SK-N-DZ (cell line): ENCODE results near the gene ALOXE3.
A peak's percentile ranks its signal among the peaks of the same experiment; 100 is the strongest.

Experiments
- DNase-seq: peaks from one replicate; pipeline ENCODE4 v3.0.0-alpha.2; 2015; ENCODE audit warnings: low spot score

The ALOXE3 gene

GRCh38 chr17:8154608-8155155 is 36.4 kb upstream of the ALOXE3 start:
- no peak for DNase-seq

GRCh38 chr17:8153957-8154607 is 35.8 kb upstream of the ALOXE3 start:
- DNase-seq = peak; percentile 88

- peak; percentile 86 for DNase-seq
These were observed 35.2 kb upstream of the ALOXE3 start for GRCh38 chr17:8153525-8153956.

GRCh38 chr17:8153031-8153451 is 34.7 kb upstream of the ALOXE3 start:
- no peak for DNase-seq

GRCh38 chr17:8152112-8152775 is 33.9 kb upstream of the ALOXE3 start, which contains the start of gene PER1:
PER1 (minus strand) TSS chr17:8152404; CDS start chr17:8150706, 1,698 bp downstream.
- DNase-seq = peak; percentile 99

GRCh38 chr17:8151641-8152111 is 33.4 kb upstream of the ALOXE3 start:
- DNase-seq = no peak

DNA sequence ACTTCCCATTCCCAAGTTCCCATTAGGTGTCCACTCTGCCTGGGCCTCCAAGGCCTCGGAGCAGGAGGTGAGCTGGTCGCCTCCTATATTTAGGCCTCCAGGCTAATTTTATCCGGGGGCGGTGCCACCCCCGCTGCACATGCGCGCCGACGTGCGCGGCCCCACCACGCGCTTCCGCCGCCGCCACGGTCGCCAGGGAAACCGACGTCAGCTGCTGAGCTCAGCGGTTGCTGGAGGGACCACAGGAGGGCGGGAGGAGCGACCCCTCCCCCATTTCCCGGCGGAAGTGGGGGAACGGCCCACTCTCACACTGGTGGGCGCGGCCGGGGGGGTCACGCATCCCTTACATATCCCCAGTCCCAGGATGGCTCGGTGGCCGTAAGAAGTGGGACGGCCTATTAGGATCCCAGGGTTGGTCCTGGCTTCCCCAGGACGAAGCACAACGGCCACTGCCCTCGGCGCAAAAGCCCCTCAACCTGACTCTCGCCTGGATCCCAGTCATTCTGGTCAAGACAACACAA is 32.9 kb upstream of the ALOXE3 start:
- DNase-seq = peak; percentile 86

DNA sequence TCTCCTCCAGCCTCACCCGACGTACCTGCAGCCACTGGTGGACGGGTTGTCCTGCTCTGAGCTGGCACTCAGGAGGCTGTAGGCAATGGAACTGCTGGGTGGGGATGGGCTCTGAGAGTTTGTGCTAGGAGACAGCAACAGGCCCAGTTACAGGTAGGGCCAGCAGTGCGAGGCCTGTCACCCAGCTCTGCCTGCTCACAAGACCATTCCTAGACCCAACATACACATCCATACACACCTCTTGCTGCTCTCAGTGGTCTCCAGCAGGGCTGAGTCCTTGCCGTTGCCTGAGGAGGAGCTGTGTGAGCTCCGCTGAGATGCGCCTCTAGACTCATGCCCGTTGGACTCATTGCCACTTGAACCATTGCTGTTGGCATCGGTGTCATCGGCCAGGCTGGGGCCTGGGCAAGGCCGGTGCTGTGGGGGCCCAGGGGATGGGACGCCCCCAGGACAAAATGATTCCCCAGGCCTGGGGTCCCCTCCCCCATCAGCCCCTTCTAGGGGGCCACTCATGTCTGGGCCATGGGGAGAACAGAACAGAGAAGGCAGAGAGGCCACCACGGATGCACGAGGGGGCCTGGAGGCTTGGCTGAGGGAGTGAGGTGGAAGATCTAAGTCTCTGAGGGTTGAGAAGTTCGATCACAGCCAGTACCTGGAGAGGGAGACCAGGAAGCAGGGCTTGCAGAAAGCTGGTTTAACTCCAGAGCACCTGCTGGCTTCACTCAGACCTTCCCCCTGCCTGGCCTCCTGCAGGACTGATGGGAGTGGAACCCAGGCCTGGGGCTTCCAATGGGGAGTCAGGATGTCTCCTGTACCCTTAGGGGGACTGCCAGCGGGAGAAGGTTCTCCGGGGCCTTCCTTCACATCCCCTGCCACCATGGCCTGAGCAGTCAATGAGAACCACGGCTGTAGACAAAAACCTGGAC is 32.1 kb upstream of the ALOXE3 start:
- DNase-seq = no peak

GRCh38 chr17:8149419-8150193 is 31.3 kb upstream of the ALOXE3 start:
- no peak for DNase-seq

GRCh38 chr17:8148560-8148959 is 30.2 kb upstream of the ALOXE3 start:
- DNase-seq = no peak

- no peak for DNase-seq
These were observed 29.6 kb upstream of the ALOXE3 start for GRCh38 chr17:8147805-8148404.

- DNase-seq = no peak
These were observed 29.0 kb upstream of the ALOXE3 start for GRCh38 chr17:8147141-8147804.

- DNase-seq = no peak
These were observed 28.2 kb upstream of the ALOXE3 start for GRCh38 chr17:8146381-8147140.

GRCh38 chr17:8145811-8146210 is 27.5 kb upstream of the ALOXE3 start:
- no peak for DNase-seq

DNA sequence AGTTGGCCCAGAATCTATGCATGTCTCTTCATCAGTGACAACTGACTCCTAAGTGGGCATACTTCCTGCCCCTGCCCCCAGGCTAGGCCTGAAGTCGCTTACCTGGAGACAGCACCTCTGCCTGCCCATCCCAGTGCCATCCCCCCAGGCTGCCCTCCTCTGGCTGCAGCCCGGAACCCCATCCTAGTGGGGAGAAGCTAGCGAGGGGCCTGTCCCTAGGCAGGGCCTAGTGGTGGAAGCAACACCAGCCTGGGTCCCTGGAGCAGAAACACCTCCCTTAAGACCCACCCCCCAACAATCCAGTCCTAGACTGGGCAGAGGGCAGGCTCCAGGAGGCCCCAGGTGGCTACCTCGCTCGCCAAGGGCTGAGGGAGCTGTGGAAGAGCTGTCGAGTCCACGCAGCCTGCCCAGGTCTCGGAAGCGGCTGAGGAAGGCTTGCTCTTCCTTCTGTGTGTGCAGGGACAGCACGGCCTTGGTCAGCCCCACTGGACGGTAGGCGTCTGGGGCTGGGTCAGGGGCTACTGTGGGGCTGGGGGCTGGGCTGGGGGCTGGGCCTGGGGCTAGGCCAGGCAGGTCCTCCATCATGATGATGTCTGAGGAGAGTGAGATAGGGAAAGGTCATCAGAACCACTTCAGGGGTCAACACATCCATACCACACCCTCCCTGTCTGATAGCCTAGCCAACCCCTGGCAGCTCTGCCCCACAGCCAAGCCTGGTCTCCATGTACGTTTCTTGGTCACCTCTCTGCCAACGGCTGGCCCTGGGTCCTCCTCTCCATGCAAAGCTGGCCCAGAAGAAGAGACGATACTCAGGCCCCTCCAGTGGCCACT is 26.3 kb upstream of the ALOXE3 start:
- no peak for DNase-seq

GRCh38 chr17:8143581-8144400 is 25.5 kb upstream of the ALOXE3 start:
- DNase-seq = no peak
